ENCODE measurements around the gene AGAP1.

GRCh38 chr2:235810252-235810651 is 316.4 kb downstream of the AGAP1 start:
- no peak for TF ChIP-seq CTCF (IDR thresholded peaks at IDR 0.05)
- no peak for TF ChIP-seq POLR2A (IDR thresholded peaks at IDR 0.05)
- no peak for TF ChIP-seq EP300 (IDR thresholded peaks at IDR 0.05)
